ENCODE data around the gene CMSS1. TPM values are rescaled to one million over a fixed set of nuclear protein-coding genes. Genes with fewer than 3 reads are reported as not detected.

Gene CMSS1
- total RNA-seq, 4 donors from 2014 or later: 1.8 to 41.2 (median 17.0) TPM

DNA sequence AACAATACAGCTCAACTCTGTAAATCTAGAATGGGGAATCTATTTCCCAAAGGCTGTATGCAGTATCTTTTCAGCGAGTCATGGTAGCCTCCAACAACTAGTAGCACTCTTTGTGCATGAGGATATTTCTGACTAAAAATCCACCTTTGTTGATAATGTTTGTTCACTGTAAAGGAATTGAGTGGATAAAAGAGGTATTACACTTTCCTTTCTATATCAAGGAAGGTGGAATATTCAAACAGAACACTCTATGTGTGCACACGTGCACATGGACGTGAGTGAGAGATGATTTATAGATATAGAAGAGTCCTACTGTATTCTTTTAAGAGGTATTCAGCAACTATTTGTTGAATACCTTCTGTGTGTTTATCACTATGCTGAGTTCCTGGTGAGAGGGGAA lies 68.2 kb downstream of the CMSS1 start:
- Histone ChIP-seq H3K4me3 (no peak overlapping the region), H3K36me3 (no peaks in the 10 kb centered on the region), H3K27ac (no peak overlapping the region), H3K9me3 (no peaks in the 10 kb centered on the region), H3K4me1 (no peaks in the 10 kb centered on the region), H3K27me3 (no peaks in the 10 kb centered on the region)
- DNase-seq: no peak
- intact Hi-C loops (cut with DNase I; ENCODE audit: low total_unique reads): no loop called here
- no peak for TF ChIP-seq POLR2A (IDR thresholded peaks at IDR 0.05)
- TF ChIP-seq, protein P1, sequence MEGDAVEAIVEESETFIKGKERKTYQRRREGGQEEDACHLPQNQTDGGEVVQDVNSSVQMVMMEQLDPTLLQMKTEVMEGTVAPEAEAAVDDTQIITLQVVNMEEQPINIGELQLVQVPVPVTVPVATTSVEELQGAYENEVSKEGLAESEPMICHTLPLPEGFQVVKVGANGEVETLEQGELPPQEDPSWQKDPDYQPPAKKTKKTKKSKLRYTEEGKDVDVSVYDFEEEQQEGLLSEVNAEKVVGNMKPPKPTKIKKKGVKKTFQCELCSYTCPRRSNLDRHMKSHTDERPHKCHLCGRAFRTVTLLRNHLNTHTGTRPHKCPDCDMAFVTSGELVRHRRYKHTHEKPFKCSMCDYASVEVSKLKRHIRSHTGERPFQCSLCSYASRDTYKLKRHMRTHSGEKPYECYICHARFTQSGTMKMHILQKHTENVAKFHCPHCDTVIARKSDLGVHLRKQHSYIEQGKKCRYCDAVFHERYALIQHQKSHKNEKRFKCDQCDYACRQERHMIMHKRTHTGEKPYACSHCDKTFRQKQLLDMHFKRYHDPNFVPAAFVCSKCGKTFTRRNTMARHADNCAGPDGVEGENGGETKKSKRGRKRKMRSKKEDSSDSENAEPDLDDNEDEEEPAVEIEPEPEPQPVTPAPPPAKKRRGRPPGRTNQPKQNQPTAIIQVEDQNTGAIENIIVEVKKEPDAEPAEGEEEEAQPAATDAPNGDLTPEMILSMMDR (IDR thresholded peaks at IDR 0.05): no peak

DNA sequence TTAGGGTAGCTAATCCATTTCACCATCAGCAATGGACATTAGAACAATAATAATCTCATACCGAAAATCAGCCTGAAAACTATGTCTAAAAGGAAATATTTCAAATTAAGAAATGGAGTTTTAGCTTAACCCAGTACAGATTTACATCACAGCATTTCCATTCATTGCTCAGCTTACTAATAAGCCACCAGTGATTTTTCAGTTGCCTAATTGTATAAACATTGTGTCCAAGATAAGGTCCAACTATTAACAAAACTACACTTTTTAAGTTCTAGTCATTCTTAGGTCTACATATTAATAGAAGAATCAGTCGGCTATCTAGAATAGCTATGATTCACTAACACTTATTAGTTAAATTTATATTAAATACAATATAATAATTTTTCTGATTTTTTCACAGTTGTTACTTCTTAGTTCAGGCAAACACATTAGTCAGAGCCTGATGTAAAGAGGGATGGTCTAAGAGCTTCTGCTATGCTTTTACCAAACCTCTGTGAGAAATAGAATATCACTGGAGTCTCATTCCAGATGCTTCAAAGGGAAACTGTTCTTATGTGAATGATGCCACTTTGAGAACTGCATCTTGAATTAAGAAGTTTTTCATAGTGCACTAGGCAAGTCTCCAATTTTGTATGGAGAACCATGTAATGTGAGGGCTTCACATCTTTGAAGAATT lies 74.1 kb downstream of the CMSS1 start:
- Histone ChIP-seq H3K27ac (no peak overlapping the region), H3K4me3 (no peak overlapping the region), H3K4me1 (no peaks in the 10 kb centered on the region), H3K9me3 (no peaks in the 10 kb centered on the region), H3K27me3 (no peaks in the 10 kb centered on the region), H3K36me3 (no peaks in the 10 kb centered on the region)
- TF ChIP-seq POLR2A (IDR thresholded peaks at IDR 0.05): no peak
- TF ChIP-seq, protein P1 (IDR thresholded peaks at IDR 0.05): no peak
- intact Hi-C loops (cut with DNase I; ENCODE audit: low total_unique reads): no loop called here
- no peak for DNase-seq

DNA sequence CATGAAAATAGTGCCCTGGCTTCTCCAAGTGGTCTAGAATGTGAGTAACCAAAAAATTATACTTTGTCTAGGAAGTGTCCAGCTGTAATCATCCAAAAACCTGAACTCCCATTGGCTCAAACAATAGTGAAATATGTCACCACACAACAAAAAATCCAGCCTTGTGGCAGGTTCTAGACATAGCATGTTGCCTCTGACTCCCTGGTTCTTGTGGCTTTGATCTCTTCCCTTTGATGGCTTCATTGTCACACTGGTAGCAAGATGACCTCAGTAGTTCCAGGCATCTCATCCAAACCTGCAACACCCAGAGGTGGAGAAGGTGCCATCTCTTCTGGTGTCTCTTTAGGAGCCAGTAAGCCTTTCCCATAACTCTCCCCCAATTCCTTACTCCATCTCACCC lies 74.7 kb downstream of the CMSS1 start:
- no peaks in the 10 kb centered on the region for H3K9me3 ChIP-seq
- H3K4me3 ChIP-seq: no peak overlapping the region
- no peak overlapping the region for H3K27ac ChIP-seq
- H3K4me1 ChIP-seq: no peaks in the 10 kb centered on the region
- TF ChIP-seq POLR2A (IDR thresholded peaks at IDR 0.05): no peak
- TF ChIP-seq, protein P1 (IDR thresholded peaks at IDR 0.05): no peak
- no peaks in the 10 kb centered on the region for H3K27me3 ChIP-seq
- intact Hi-C loops (cut with DNase I; ENCODE audit: low total_unique reads): no loop called here
- no peak for DNase-seq
- H3K36me3 ChIP-seq: no peaks in the 10 kb centered on the region

DNA sequence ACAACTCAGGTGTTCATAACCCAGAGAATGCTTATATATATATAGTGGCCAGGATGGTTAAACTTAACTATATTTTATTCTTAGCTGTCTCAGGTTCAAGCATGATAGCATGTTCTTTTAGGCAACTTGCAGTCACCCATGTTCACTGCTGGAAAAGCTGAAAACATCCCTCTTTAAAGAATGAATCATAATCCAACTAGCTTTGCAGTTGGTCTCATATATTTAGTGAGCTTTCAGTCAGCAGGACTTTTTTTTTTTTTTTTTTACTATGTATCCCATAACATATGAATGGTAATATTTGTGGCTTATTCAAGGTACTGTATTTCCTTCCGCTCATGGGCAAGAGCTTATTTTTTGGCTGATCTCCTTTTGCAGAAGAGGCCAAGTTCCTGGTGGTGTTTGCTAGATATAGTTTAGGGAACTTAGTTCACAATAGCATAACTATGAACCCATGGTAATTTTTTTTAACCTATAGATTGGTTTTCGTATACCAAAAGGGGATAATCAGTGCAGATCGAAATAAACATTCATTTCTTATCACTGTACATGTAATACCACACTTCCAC lies 77.6 kb downstream of the CMSS1 start:
- TF ChIP-seq, protein P1 (IDR thresholded peaks at IDR 0.05): no peak
- no peak for TF ChIP-seq POLR2A (IDR thresholded peaks at IDR 0.05)
- H3K4me3 ChIP-seq: no peak overlapping the region
- H3K36me3 ChIP-seq: no peaks in the 10 kb centered on the region
- H3K27me3 ChIP-seq: no peaks in the 10 kb centered on the region
- no peak for DNase-seq
- H3K4me1 ChIP-seq: no peaks in the 10 kb centered on the region
- no peaks in the 10 kb centered on the region for H3K9me3 ChIP-seq
- intact Hi-C loops (cut with DNase I; ENCODE audit: low total_unique reads): no loop called here
- no peak overlapping the region for H3K27ac ChIP-seq

DNA sequence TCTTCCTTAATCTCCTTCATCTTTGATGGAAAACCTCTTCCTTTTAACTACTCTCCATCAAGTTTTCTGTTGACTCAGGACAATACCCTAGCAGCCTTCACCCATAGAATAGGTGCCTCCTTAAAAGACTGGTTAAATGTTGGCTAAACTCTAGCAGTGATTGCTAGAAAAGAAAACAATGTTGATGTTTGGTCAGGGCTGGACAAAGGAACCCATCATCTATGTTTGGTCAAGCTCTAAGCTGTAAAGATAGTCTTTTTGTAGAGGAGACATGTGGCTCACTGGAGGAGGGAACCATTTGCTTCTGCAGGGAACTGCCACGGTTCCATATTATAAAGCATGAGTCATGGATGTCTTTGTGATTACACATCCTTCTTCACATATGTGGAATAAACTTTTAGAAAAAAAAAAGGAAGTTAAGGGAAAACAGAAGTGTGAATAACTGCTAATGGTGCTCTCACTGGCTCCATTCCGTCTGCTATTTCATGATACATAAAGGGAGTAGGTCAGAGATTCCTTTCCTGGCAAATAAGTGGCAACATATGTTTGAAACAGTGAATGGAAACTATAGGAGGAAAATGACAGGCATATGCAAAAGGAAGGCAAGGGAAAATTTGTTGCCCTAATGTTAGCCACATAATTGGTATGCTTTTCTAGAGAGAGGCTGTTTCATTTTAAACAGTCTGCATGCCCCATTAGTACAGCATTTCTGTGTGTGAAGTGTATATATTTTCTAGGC lies 78.2 kb downstream of the CMSS1 start:
- Histone ChIP-seq H3K9me3 (no peaks in the 10 kb centered on the region), H3K36me3 (no peaks in the 10 kb centered on the region), H3K4me3 (no peak overlapping the region), H3K27ac (no peak overlapping the region), H3K27me3 (no peaks in the 10 kb centered on the region), H3K4me1 (no peaks in the 10 kb centered on the region)
- intact Hi-C loops (cut with DNase I; ENCODE audit: low total_unique reads): no loop called here
- TF ChIP-seq POLR2A (IDR thresholded peaks at IDR 0.05): no peak
- TF ChIP-seq, protein P1 (IDR thresholded peaks at IDR 0.05): no peak
- DNase-seq: no peak

Measured in uterus (tissue), 4 donors.